GM12873 (cell line): ENCODE results near the gene SLC29A1.

Experiments used
- CTCF ChIP-seq: IDR thresholded peaks from 2 replicates; pipeline ENCODE4 v1.5.1; 2012; ENCODE audit warnings: low read depth, mild to moderate bottlenecking, moderate library complexity, low read length, control low read depth; ENCODE audit not compliant: insufficient read depth; ENCODE audit errors: missing control alignments

SLC29A1 gene

GRCh38 chr6:44272529-44272928 lies 49.1 kb downstream of the SLC29A1 start:
- no peak for TF ChIP-seq CTCF

GRCh38 chr6:44272999-44273566 lies 49.7 kb downstream of the SLC29A1 start:
- no peak for TF ChIP-seq CTCF

- TF ChIP-seq CTCF: no peak
Observed at GRCh38 chr6:44273617-44274016, 50.2 kb downstream of the SLC29A1 start.

- no peak for TF ChIP-seq CTCF
Observed at GRCh38 chr6:44275271-44275748, 51.9 kb downstream of the SLC29A1 start.

GRCh38 chr6:44275749-44276648 lies 52.6 kb downstream of the SLC29A1 start:
- TF ChIP-seq CTCF: no peak

- TF ChIP-seq CTCF: no peak
Observed at GRCh38 chr6:44276667-44277640, 53.6 kb downstream of the SLC29A1 start.
